Measurements from ENCODE around the gene TEX29. TPM values are rescaled to one million over a fixed set of nuclear protein-coding genes. Genes with fewer than 3 reads are reported as not detected.

TEX29 gene
- total RNA-seq, 1 donor from 2014 or later: 0.97 TPM

DNA sequence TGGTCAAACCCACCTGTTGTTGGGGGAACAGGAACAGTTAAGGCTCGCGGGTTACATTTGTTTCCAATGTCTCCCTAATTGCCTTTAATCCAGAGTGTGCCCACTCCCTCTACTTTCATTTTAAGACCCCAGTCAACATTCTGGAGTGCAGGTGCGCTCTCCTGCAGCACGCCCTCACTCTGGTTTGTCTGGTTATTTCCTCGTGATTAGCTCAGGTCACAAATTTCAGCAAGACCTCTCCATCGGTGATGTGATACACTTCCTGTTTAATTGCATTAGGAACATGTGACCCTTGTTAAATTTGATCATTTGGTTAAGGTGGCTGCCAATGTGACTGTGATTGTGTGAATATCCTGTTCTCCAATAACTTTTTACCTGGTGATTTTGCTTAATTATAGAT lies 53.0 kb downstream of the TEX29 start:
- Histone ChIP-seq H3K27ac (no peak overlapping the region), H3K4me1 (no peaks in the 10 kb centered on the region), H3K27me3 (ENCODE audit: low read depth) (no peaks in the 10 kb centered on the region), H3K36me3 (no peaks in the 10 kb centered on the region), H3K9me3 (no peaks in the 10 kb centered on the region), H3K4me3 (no peak overlapping the region)
- TF ChIP-seq, protein P1, sequence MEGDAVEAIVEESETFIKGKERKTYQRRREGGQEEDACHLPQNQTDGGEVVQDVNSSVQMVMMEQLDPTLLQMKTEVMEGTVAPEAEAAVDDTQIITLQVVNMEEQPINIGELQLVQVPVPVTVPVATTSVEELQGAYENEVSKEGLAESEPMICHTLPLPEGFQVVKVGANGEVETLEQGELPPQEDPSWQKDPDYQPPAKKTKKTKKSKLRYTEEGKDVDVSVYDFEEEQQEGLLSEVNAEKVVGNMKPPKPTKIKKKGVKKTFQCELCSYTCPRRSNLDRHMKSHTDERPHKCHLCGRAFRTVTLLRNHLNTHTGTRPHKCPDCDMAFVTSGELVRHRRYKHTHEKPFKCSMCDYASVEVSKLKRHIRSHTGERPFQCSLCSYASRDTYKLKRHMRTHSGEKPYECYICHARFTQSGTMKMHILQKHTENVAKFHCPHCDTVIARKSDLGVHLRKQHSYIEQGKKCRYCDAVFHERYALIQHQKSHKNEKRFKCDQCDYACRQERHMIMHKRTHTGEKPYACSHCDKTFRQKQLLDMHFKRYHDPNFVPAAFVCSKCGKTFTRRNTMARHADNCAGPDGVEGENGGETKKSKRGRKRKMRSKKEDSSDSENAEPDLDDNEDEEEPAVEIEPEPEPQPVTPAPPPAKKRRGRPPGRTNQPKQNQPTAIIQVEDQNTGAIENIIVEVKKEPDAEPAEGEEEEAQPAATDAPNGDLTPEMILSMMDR (IDR thresholded peaks at IDR 0.05): no peak
- ATAC-seq (no peak), DNase-seq (no peak)
- intact Hi-C loops (cut with DNase I): no loop called here

DNA sequence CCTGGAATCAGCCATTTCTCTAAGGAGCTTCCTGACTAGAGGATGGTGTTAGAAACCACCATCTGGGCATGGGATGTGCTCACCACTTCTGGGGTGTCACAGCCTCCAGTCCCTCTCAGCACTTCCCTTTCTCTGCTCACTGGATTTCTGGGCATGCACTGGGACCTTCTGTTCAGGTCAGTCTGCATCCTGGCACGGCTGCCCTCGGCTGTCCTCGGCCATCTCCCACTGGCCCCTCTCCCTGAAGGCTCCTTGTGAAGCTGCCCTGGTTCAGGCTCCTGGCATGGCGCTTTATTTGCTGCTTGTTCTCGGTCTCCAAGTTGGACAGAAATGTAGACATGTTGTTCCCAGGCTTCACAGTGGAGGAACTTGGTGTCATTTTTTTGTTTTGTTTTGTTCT lies 60.0 kb downstream of the TEX29 start:
- H3K9me3 ChIP-seq: no peaks in the 10 kb centered on the region
- DNase-seq (no peak), ATAC-seq (no peak)
- TF ChIP-seq, protein P1 (IDR thresholded peaks at IDR 0.05): no peak
- H3K27me3 ChIP-seq (ENCODE audit: low read depth): no peaks in the 10 kb centered on the region
- H3K4me3 ChIP-seq: no peak overlapping the region
- H3K36me3 ChIP-seq: no peaks in the 10 kb centered on the region
- intact Hi-C loops (cut with DNase I): no loop called here
- H3K27ac ChIP-seq: no peak overlapping the region
- no peaks in the 10 kb centered on the region for H3K4me1 ChIP-seq

DNA sequence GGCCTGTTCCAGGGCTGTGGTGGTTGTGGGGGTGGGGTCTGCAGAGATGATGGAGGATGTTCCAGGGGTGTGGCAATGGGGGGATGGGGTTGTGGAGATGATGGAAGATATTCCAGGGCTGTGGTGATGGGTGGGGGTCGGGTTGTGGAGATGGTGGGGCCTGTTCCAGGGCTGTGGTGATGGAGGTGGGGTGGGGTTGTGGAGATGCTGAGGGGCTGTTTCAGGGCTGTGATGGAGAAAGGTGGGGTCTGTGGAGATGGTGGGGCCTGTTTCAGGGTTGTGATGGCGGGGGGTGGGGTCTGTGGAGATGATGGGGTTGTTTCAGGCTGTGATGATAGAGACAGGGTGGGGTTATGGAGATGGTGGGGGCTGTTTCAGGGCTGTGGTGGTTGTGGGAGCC lies 62.0 kb downstream of the TEX29 start:
- intact Hi-C loops (cut with DNase I): no loop called here
- no peak for DNase-seq

DNA sequence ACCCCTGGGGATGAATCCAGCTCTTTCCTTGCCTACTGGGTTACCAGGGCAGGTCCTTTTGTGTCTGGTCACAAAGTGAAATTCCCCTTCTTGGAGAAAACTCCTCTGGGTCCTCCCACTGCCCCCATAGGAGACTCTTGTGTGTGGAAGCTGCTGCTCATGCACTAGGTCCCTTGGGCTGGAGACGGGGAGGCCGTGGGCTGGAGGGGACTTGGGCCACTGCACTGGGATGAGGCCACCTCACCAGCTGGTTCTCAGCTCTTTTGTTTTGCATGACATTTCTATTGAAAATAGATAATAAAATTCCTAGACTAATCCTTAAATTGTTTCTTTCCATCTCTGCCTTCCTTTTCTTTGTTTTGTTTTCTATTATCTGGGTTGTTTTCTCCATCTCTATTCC lies 62.4 kb downstream of the TEX29 start:
- DNase-seq: no peak
- Histone ChIP-seq H3K4me3 (no peak overlapping the region), H3K4me1 (no peaks in the 10 kb centered on the region), H3K27me3 (ENCODE audit: low read depth) (no peaks in the 10 kb centered on the region), H3K27ac (no peak overlapping the region), H3K9me3 (no peaks in the 10 kb centered on the region), H3K36me3 (no peaks in the 10 kb centered on the region)
- intact Hi-C loops (cut with DNase I): no loop called here
- TF ChIP-seq, protein P1 (IDR thresholded peaks at IDR 0.05): no peak
- no peak for ATAC-seq

More for the DNA sequence above, 62.0 kb downstream of the TEX29 start:
- Histone ChIP-seq H3K27ac (no peak overlapping the region), H3K27me3 (ENCODE audit: low read depth) (no peaks in the 10 kb centered on the region), H3K4me1 (no peaks in the 10 kb centered on the region), H3K9me3 (no peaks in the 10 kb centered on the region), H3K36me3 (no peaks in the 10 kb centered on the region), H3K4me3 (no peak overlapping the region)
- TF ChIP-seq, protein P1 (IDR thresholded peaks at IDR 0.05): no peak
- no peak for ATAC-seq

DNA sequence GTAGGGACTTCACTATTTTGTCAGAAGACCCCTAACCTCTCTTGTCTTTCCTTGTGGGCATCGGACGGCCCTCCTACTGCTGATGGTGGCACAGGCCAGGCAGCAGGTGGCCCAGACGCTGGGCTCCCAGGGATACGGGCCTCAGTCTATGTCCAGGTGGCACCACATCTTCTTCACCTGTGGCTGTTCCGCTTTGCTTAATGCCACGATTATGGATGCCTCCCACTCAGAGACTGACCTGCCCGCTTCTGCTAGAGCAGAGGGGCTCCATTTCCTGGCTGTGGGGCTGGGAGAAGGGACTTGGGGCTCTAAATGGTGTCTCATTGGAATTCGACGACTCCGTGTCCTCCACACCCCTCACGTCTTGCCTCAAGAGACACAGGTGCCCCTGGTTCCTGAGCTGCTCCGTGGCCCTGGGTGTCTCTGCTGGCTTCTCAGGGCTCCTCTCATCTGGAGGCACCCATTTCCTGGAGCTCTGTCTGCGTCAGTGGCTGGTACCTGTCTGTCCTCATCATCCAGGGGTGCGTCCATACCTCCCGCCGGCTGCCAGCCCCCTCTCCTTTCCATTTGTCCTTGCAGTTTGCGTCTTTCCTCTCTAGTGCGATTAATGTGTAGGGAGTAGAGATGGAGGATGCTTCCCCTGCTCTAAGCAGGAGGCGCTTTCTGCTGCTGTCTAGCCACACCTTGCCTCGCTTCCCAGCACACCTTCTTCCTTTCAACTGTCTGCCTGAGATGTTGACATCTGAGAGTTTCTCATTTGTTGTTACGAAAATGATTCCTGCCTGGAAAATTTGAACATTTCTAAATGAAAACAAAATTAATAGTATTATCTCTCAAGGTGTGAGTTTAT lies 63.4 kb downstream of the TEX29 start:
- no peaks in the 10 kb centered on the region for H3K27me3 ChIP-seq (ENCODE audit: low read depth)
- no peaks in the 10 kb centered on the region for H3K4me1 ChIP-seq
- no peak overlapping the region for H3K4me3 ChIP-seq
- intact Hi-C loops (cut with DNase I): no loop called here
- no peak overlapping the region for H3K27ac ChIP-seq
- DNase-seq (no peak), ATAC-seq (no peak)
- TF ChIP-seq, protein P1 (IDR thresholded peaks at IDR 0.05): no peak
- H3K9me3 ChIP-seq: no peaks in the 10 kb centered on the region
- H3K36me3 ChIP-seq: no peaks in the 10 kb centered on the region
